H1 (cell line): ENCODE measurements around the gene KRTAP12-4. TPM values are rescaled to one million over a fixed set of nuclear protein-coding genes. Genes with fewer than 3 reads are reported as not detected.

Source experiments
- CTCF ChIA-PET: fragments of 300-600 bp; sonication (Branson Sonifier 250); formaldehyde crosslinking; loops from one replicate; lab custom pipeline; 2021; ENCODE audit not compliant: partially characterized antibody; lab: Charles Lee
- POLR2A ChIA-PET: fragments of 300-600 bp; sonication (Branson Sonifier 250); formaldehyde crosslinking; loops from one replicate; lab custom pipeline; 2021; ENCODE audit warnings: inconsistent platforms; ENCODE audit not compliant: partially characterized antibody; lab: Charles Lee
- DNase-seq, 2 experiments: peaks; one replicate each; pipeline versions ENCODE4 v3.0.0 to v3.0.0-alpha.2; 2010 to 2022; ENCODE audit warnings: low spot score in 2 of 2, low read depth in 1 of 2, mixed read lengths in 1 of 2
- FAIRE-seq: peaks from 2 replicates; lab custom pipeline; 2011; peaks lifted over from hg19 to GRCh38; lab: Jason Lieb, UNC
- H2AFZ ChIP-seq: 2 replicates; pipeline ENCODE4 v1.8.1; 2012; ENCODE audit warnings: low read length, inconsistent platforms
- H2AK5ac ChIP-seq: 2 replicates; pipeline ENCODE4 v1.6.1; 2013; ENCODE audit warnings: low read depth, low read length
- H2BK120ac ChIP-seq: replicated peaks from 2 replicates; pipeline ENCODE3; 2013; ENCODE audit warnings: low read depth, low read length, inconsistent platforms
- H2BK12ac ChIP-seq: 2 replicates; pipeline ENCODE4 v1.6.1; 2013; ENCODE audit warnings: low read depth, low read length
- H2BK15ac ChIP-seq: 2 replicates; pipeline ENCODE4 v1.6.1; 2013; ENCODE audit warnings: low read length
- H2BK20ac ChIP-seq: 2 replicates; pipeline ENCODE4 v1.6.1; 2013; ENCODE audit warnings: low read length
- H2BK5ac ChIP-seq: 2 replicates; pipeline ENCODE4 v1.6.1; 2013; ENCODE audit warnings: low read depth, low read length
- H3K14ac ChIP-seq: 2 replicates; pipeline ENCODE4 v1.6.1; 2013; ENCODE audit warnings: inconsistent platforms; ENCODE audit not compliant: insufficient read length
- H3K18ac ChIP-seq: 2 replicates; pipeline ENCODE4 v1.6.1; 2013; ENCODE audit warnings: low read length; ENCODE audit errors: extremely low read depth
- H3K23ac ChIP-seq: 2 replicates; pipeline ENCODE4 v1.6.1; 2013; ENCODE audit warnings: inconsistent platforms; ENCODE audit not compliant: insufficient read length
- H3K23me2 ChIP-seq: 2 replicates; pipeline ENCODE4 v1.6.1; 2013; ENCODE audit warnings: low read depth, low read length
- H3K27ac ChIP-seq: 2 replicates; pipeline ENCODE4 v1.6.1; 2011; ENCODE audit warnings: low read depth, low read length, inconsistent platforms
- H3K27me3 ChIP-seq, 4 experiments: replicated peaks in 1 of 4; 1 replicate in 1 of 4; 2 replicates in 3 of 4; pipeline versions ENCODE4 v1.6.1 to v1.8.1; 2011 to 2013; ENCODE audit warnings: low read length in 3 of 4, mild to moderate bottlenecking in 3 of 4, inconsistent platforms in 2 of 4, mixed read lengths in 2 of 4, moderate library complexity in 1 of 4; ENCODE audit not compliant: control insufficient read depth in 3 of 4, insufficient read depth in 3 of 4; ENCODE audit errors: extremely low read depth in 1 of 4
- H3K36me3 ChIP-seq, 4 experiments: 2 replicates each; pipeline versions ENCODE4 v1.6.1 to v1.8.1; 2011 to 2013; ENCODE audit warnings: mild to moderate bottlenecking in 4 of 4, low read length in 3 of 4, moderate library complexity in 2 of 4, control low read depth in 1 of 4, inconsistent platforms in 1 of 4; ENCODE audit not compliant: insufficient read depth in 4 of 4, control insufficient read depth in 2 of 4
- H3K4ac ChIP-seq: replicated peaks from 2 replicates; pipeline ENCODE3; 2013; ENCODE audit warnings: low read length, low read depth, mixed read lengths, inconsistent platforms; ENCODE audit not compliant: insufficient read length
- H3K4me1 ChIP-seq, 4 experiments: replicated peaks in 1 of 4; 1 replicate in 1 of 4; 2 replicates in 3 of 4; pipeline versions ENCODE4 v1.6.1 to v1.8.1; 2011 to 2013; ENCODE audit warnings: low read length in 3 of 4, inconsistent platforms in 2 of 4, mixed read lengths in 1 of 4; ENCODE audit not compliant: insufficient read depth in 4 of 4, control insufficient read depth in 3 of 4
- H3K4me2 ChIP-seq, 2 experiments: 2 replicates each; pipeline versions ENCODE4 v1.6.1 to v1.8.1; 2011 to 2013; ENCODE audit warnings: low read depth in 2 of 2, low read length in 2 of 2, control low read depth in 1 of 2, inconsistent platforms in 1 of 2, mild to moderate bottlenecking in 1 of 2; ENCODE audit not compliant: insufficient read depth in 1 of 2
- H3K4me3 ChIP-seq, 4 experiments: fragments of 200-600, 300-600 bp in 1 of 4; sonication (generic), shearing (Covaris generic), sonication (Bioruptor Twin) in 1 of 4; 2 replicates each; pipeline versions ENCODE4 v1.5.1 to v1.8.1; 2011 to 2016; ENCODE audit warnings: low read length in 4 of 4, low read depth in 3 of 4, control low read depth in 2 of 4, inconsistent platforms in 2 of 4, mild to moderate bottlenecking in 2 of 4, mixed read lengths in 1 of 4, moderate library complexity in 1 of 4; ENCODE audit not compliant: insufficient read depth in 2 of 4; ENCODE audit errors: extremely low read depth in 1 of 4
- H3K56ac ChIP-seq: replicated peaks from 2 replicates; pipeline ENCODE3; 2013; ENCODE audit warnings: low read depth, mild to moderate bottlenecking, mixed read lengths, low read length, inconsistent platforms; ENCODE audit not compliant: insufficient read length
- H3K79me1 ChIP-seq: 2 replicates; pipeline ENCODE4 v1.6.1; 2013; ENCODE audit warnings: low read depth, low read length, control low read depth
- H3K79me2 ChIP-seq, 2 experiments: 2 replicates each; pipeline versions ENCODE4 v1.6.1 to v1.8.1; 2012 to 2013; ENCODE audit warnings: low read length in 2 of 2, mild to moderate bottlenecking in 2 of 2, inconsistent platforms in 1 of 2; ENCODE audit not compliant: insufficient read depth in 2 of 2, control insufficient read depth in 1 of 2
- H3K9ac ChIP-seq, 4 experiments: replicated peaks in 1 of 4; 1 replicate in 1 of 4; 2 replicates in 3 of 4; pipeline versions ENCODE4 v1.6.1 to v1.8.1; 2011 to 2013; ENCODE audit warnings: low read depth in 3 of 4, low read length in 3 of 4, control low read depth in 2 of 4, mild to moderate bottlenecking in 2 of 4, moderate library complexity in 2 of 4, inconsistent platforms in 1 of 4; ENCODE audit errors: extremely low read depth in 1 of 4
- H3K9me3 ChIP-seq, 2 experiments: 2 replicates each; pipeline versions ENCODE4 v1.6.1 to v1.8.1; 2012 to 2013; ENCODE audit warnings: mild to moderate bottlenecking in 2 of 2, moderate library complexity in 2 of 2, control low read depth in 1 of 2, inconsistent platforms in 1 of 2, low read depth in 1 of 2, low read length in 1 of 2, mixed read lengths in 1 of 2; ENCODE audit not compliant: insufficient read depth in 2 of 2
- H4K20me1 ChIP-seq, 2 experiments: replicated peaks in 1 of 2; 2 replicates each; pipeline versions ENCODE3 to v1.8.1; 2011 to 2013; ENCODE audit warnings: inconsistent platforms in 2 of 2, low read length in 2 of 2, mild to moderate bottlenecking in 1 of 2; ENCODE audit not compliant: insufficient read depth in 2 of 2, control insufficient read depth in 1 of 2
- H4K5ac ChIP-seq: 2 replicates; pipeline ENCODE4 v1.6.1; 2013; ENCODE audit warnings: low read length, low read depth, mixed read lengths, inconsistent platforms; ENCODE audit not compliant: insufficient read length
- H4K8ac ChIP-seq: 2 replicates; pipeline ENCODE4 v1.8.0; 2013; ENCODE audit warnings: mild to moderate bottlenecking, moderate library complexity, low read length, inconsistent platforms; ENCODE audit not compliant: insufficient read depth; ENCODE audit errors: extremely low read depth
- H4K91ac ChIP-seq: replicated peaks from 2 replicates; pipeline ENCODE3; 2013; ENCODE audit warnings: low read length, mixed read lengths, inconsistent platforms; ENCODE audit not compliant: insufficient read length
- ATF2 ChIP-seq: IDR thresholded peaks from 2 replicates; pipeline ENCODE4 v1.6.1; 2012; ENCODE audit warnings: low read length, inconsistent platforms
- BACH1 ChIP-seq: IDR thresholded peaks from 2 replicates; pipeline ENCODE4 v1.6.1; 2012; ENCODE audit warnings: low read length, improper control_type of control experiment
- BRCA1 ChIP-seq: IDR thresholded peaks from 2 replicates; pipeline ENCODE4 v1.6.1; 2012; ENCODE audit warnings: low read depth, low read length, improper control_type of control experiment
- CHD2 ChIP-seq: IDR thresholded peaks from 2 replicates; pipeline ENCODE4 v1.6.1; 2012; ENCODE audit warnings: low read length, improper control_type of control experiment
- CREB1 ChIP-seq: IDR thresholded peaks from 2 replicates; pipeline ENCODE4 v1.6.1; 2012; ENCODE audit warnings: inconsistent platforms
- EGR1 ChIP-seq: IDR thresholded peaks from 2 replicates; pipeline ENCODE4 v1.6.1; 2011; ENCODE audit warnings: low read depth, low read length, borderline replicate concordance
- EZH2 ChIP-seq: fragments of 200-600 bp; sonication (generic); IDR thresholded peaks from 2 replicates; pipeline ENCODE4 v1.7.1; 2012; ENCODE audit warnings: low read depth, mild to moderate bottlenecking, moderate library complexity, low read length, inconsistent platforms; ENCODE audit not compliant: severe bottlenecking
- HDAC2 ChIP-seq, 2 experiments: fragments of 300-600 bp in 1 of 2; sonication (generic) in 1 of 2; IDR thresholded peaks; 2 replicates each; pipeline ENCODE4 v1.6.1; 2011 to 2012; ENCODE audit warnings: low read depth in 2 of 2, low read length in 2 of 2, mild to moderate bottlenecking in 2 of 2, moderate library complexity in 2 of 2, borderline replicate concordance in 1 of 2, inconsistent platforms in 1 of 2
- MAFK ChIP-seq: IDR thresholded peaks from 2 replicates; pipeline ENCODE4 v1.6.1; 2012; ENCODE audit warnings: low read depth, mild to moderate bottlenecking, improper control_type of control experiment, low read length
- SP4 ChIP-seq: IDR thresholded peaks from 2 replicates; pipeline ENCODE4 v1.6.1; 2012; ENCODE audit warnings: low read length, inconsistent platforms
- SRF ChIP-seq: IDR thresholded peaks from 2 replicates; pipeline ENCODE4 v1.6.1; 2011; ENCODE audit warnings: mild to moderate bottlenecking, low read depth, low read length, moderate library complexity
- TCF12 ChIP-seq: IDR thresholded peaks from 2 replicates; pipeline ENCODE4 v1.6.1; 2011; ENCODE audit warnings: low read depth, mild to moderate bottlenecking, low read length
- WGBS, 2 experiments: shearing (Covaris generic) in 1 of 2; methylation state at CpG; one replicate each; pipeline versions ENCODE4 v1.1.6 to v1.1.7; 2013 to 2015; ENCODE audit warnings: low lambda C conversion rate in 2 of 2, mixed read lengths in 2 of 2, inconsistent platforms in 1 of 2, low coverage in 1 of 2, missing lambda C conversion rate in 1 of 2; ENCODE audit not compliant: insufficient replicate concordance in 2 of 2, insufficient coverage in 1 of 2, insufficient read length in 1 of 2; ENCODE audit errors: extremely low coverage in 1 of 2, missing lambda C conversion rate in 1 of 2; 5-methylcytosine and 5-hydroxymethylcytosine counted together
- polyA plus RNA-seq, 7 experiments: library from polyadenylated mRNA; depleted of rRNA in 3 of 7; stranded (reverse) in 5 of 7; unstranded in 2 of 7; fragments of >200 nt in 5 of 7; fragments of 200-250 nt in 2 of 7; gene quantifications; 1 replicate in 5 of 7; 2 replicates in 1 of 7; 4 replicates in 1 of 7; pipeline versions ENCODE4 v1.2.1 to v1.2.3, GENCODE V29; 2011 to 2013; ENCODE audit warnings: missing spikeins in 2 of 7, mixed read lengths in 2 of 7
- total RNA-seq: library from RNA; stranded (reverse); fragmentation: NEBNext Ultra II Directional; extraction: Animal tissue kit (Norgen Biotek cat#: 25700); gene quantifications from 2 replicates; pipeline ENCODE4 v1.2.1, GENCODE V29; 2021
- TF ChIP-seq, protein P1 (sequence below): IDR thresholded peaks from 2 replicates; pipeline ENCODE4 v1.6.1; 2012; ENCODE audit warnings: inconsistent platforms

The KRTAP12-4 gene
- total and polyA plus RNA-seq, 2 of the 8 experiments (the other 6 are each of a cell fraction or from before 2014, with no cell fraction given) = not detected

- H4K5ac ChIP-seq = no peak overlapping the region
- ChIA-PET POLR2A (no interaction called here), CTCF (interaction anchor here (1.0 to 2.5 kb wide), 2 partner anchors 9 to 76 kb away, joined by 3 to 5 read pairs; no protein-coding TSS in a partner anchor)
- no peak overlapping the region for H3K27ac ChIP-seq
- H3K9ac ChIP-seq = no peak overlapping the region
- H4K20me1 ChIP-seq = no peaks in the 10 kb centered on the region
- H2AK5ac ChIP-seq = no peak overlapping the region
- no peak overlapping the region for H3K4me2 ChIP-seq
- H2AFZ ChIP-seq = no peak overlapping the region
- no peak overlapping the region for H3K4ac ChIP-seq
- H3K79me1 ChIP-seq = no peaks in the 10 kb centered on the region
- no peaks in the 10 kb centered on the region; a peak in 1 of 7 replicates for H3K4me1 ChIP-seq
- FAIRE-seq = no peak
- peaks cover 16 to 18% of the 10 kb centered on the region in 2 experiments for H3K9me3 ChIP-seq
- H3K56ac ChIP-seq = no peak overlapping the region
- 90% methylated on average over 7 of the region's 7 CpGs; no CpG with 5 or more reads in 1 of the 2 experiments for WGBS, 2 experiments
- no peak overlapping the region for H4K8ac ChIP-seq
- H3K27me3 ChIP-seq = no peaks in the 10 kb centered on the region
- no peak overlapping the region for H3K14ac ChIP-seq
- no peak overlapping the region for H3K23ac ChIP-seq
- no peak for DNase-seq
- H3K18ac ChIP-seq = no peak overlapping the region
- H2BK120ac ChIP-seq = no peak overlapping the region
- H3K23me2 ChIP-seq = no peaks in the 10 kb centered on the region
- H2BK15ac ChIP-seq = no peak overlapping the region
- no peak overlapping the region for H4K91ac ChIP-seq
- no peak overlapping the region for H2BK12ac ChIP-seq
- H2BK5ac ChIP-seq = no peak overlapping the region
- H3K79me2 ChIP-seq = no peaks in the 10 kb centered on the region
- no peak overlapping the region for H3K4me3 ChIP-seq
- H2BK20ac ChIP-seq = no peak overlapping the region
- no peaks in the 10 kb centered on the region for H3K36me3 ChIP-seq
- TF ChIP-seq MAFK (no peak), BACH1 (no peak), HDAC2 (IDR thresholded peaks at IDR 0.05; ENCODE audit: borderline replicate concordance in 1 of 2, low read depth in 2 of 2, low read length in 2 of 2) (no peak), EZH2 (no peak), CHD2 (no peak), CREB1 (no peak), SP4 (no peak), EGR1 (no peak), ATF2 (no peak), SRF (no peak), TCF12 (no peak), BRCA1 (no peak)
- TF ChIP-seq, protein P1, sequence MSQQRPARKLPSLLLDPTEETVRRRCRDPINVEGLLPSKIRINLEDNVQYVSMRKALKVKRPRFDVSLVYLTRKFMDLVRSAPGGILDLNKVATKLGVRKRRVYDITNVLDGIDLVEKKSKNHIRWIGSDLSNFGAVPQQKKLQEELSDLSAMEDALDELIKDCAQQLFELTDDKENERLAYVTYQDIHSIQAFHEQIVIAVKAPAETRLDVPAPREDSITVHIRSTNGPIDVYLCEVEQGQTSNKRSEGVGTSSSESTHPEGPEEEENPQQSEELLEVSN = no peak
These were observed 28.7 kb downstream of the KRTAP12-4 start for GRCh38 chr21:44625756-44626155.
